ENCODE measurements around the gene LSM7. TPM values are rescaled to one million over a fixed set of nuclear protein-coding genes. Genes with fewer than 3 reads are reported as not detected.

The LSM7 gene
- polyA plus RNA-seq, 1 donor from 2014 or later = 550 TPM

- no peak overlapping the region for H2AFZ ChIP-seq (ENCODE audit: low read depth, low read length)
- H3K27me3 ChIP-seq (ENCODE audit: insufficient read depth, low read depth, low read length) = peaks cover 36% of the 10 kb centered on the region
- no peak overlapping the region for H3K9ac ChIP-seq (ENCODE audit: low read length)
- no peak overlapping the region for H3K4me3 ChIP-seq (ENCODE audit: low read length)
- H4K20me1 ChIP-seq (ENCODE audit: insufficient read depth) = no peaks in the 10 kb centered on the region
- H3K36me3 ChIP-seq (ENCODE audit: insufficient read depth, low read length) = no peaks in the 10 kb centered on the region
- H3K79me2 ChIP-seq (replicated peaks; ENCODE audit: insufficient read depth, low read length) = no peaks in the 10 kb centered on the region
- H3K27ac ChIP-seq (ENCODE audit: low read length) = no peak overlapping the region
- no peaks in the 10 kb centered on the region for H3K9me2 ChIP-seq (ENCODE audit: insufficient read depth, low read length)
- H3K4me2 ChIP-seq (ENCODE audit: low read length) = no peak overlapping the region
- TF ChIP-seq MXI1 (conservative IDR thresholded peaks at IDR 0.05; ENCODE audit: poor library complexity, severe bottlenecking) = no peak
- TF ChIP-seq EP300 (conservative IDR thresholded peaks at IDR 0.05; ENCODE audit: poor library complexity, severe bottlenecking) = no peak
- TF ChIP-seq SMC3 (conservative IDR thresholded peaks at IDR 0.05; ENCODE audit: poor library complexity) = no peak
- no peak for TF ChIP-seq TAF1 (IDR thresholded peaks at IDR 0.05; ENCODE audit: low read depth)
- TF ChIP-seq REST (IDR thresholded peaks at IDR 0.05; ENCODE audit: borderline replicate concordance) = no peak
- no peak for TF ChIP-seq CTCF (IDR thresholded peaks at IDR 0.05; ENCODE audit: poor library complexity, severe bottlenecking)
- TF ChIP-seq POLR2AphosphoS5 (IDR thresholded peaks at IDR 0.05) = no peak
- no peak for TF ChIP-seq EZH2 (IDR thresholded peaks at IDR 0.05; ENCODE audit: borderline replicate concordance, insufficient read depth, low read length, poor library complexity, severe bottlenecking)
- TF ChIP-seq RAD21 (conservative IDR thresholded peaks at IDR 0.05) = no peak
- no peaks in the 10 kb centered on the region for H3K9me3 ChIP-seq (ENCODE audit: low read length)
- no peaks in the 10 kb centered on the region for H3F3A ChIP-seq (ENCODE audit: insufficient read depth, low read length, poor library complexity, severe bottlenecking)
Measured at GRCh38 chr19:2283835-2284507, 44.4 kb downstream of the LSM7 start.

GRCh38 chr19:2282862-2283237 lies 45.5 kb downstream of the LSM7 start:
- TF ChIP-seq POLR2AphosphoS5 (IDR thresholded peaks at IDR 0.05) (no peak), SMC3 (conservative IDR thresholded peaks at IDR 0.05; ENCODE audit: poor library complexity) (no peak), EZH2 (IDR thresholded peaks at IDR 0.05; ENCODE audit: borderline replicate concordance, insufficient read depth, low read length, poor library complexity, severe bottlenecking) (no peak), TAF1 (IDR thresholded peaks at IDR 0.05; ENCODE audit: low read depth) (no peak), REST (IDR thresholded peaks at IDR 0.05; ENCODE audit: borderline replicate concordance) (no peak), CTCF (IDR thresholded peaks at IDR 0.05; ENCODE audit: poor library complexity, severe bottlenecking) (no peak), EP300 (conservative IDR thresholded peaks at IDR 0.05; ENCODE audit: poor library complexity, severe bottlenecking) (no peak), MXI1 (conservative IDR thresholded peaks at IDR 0.05; ENCODE audit: poor library complexity, severe bottlenecking) (no peak), RAD21 (conservative IDR thresholded peaks at IDR 0.05) (no peak)
- H3K4me3 ChIP-seq (ENCODE audit: low read length) = no peak overlapping the region
- no peak overlapping the region for H3K4me2 ChIP-seq (ENCODE audit: low read length)
- no peaks in the 10 kb centered on the region for H3K9me3 ChIP-seq (ENCODE audit: low read length)
- H3K9me2 ChIP-seq (ENCODE audit: insufficient read depth, low read length) = no peaks in the 10 kb centered on the region
- H3F3A ChIP-seq (ENCODE audit: insufficient read depth, low read length, poor library complexity, severe bottlenecking) = no peaks in the 10 kb centered on the region
- no peaks in the 10 kb centered on the region for H3K36me3 ChIP-seq (ENCODE audit: insufficient read depth, low read length)
- peaks cover 25% of the 10 kb centered on the region for H3K27me3 ChIP-seq (ENCODE audit: insufficient read depth, low read depth, low read length)
- no peak overlapping the region for H2AFZ ChIP-seq (ENCODE audit: low read depth, low read length)
- H3K9ac ChIP-seq (ENCODE audit: low read length) = no peak overlapping the region
- H3K27ac ChIP-seq (ENCODE audit: low read length) = no peak overlapping the region
- no peaks in the 10 kb centered on the region for H3K79me2 ChIP-seq (replicated peaks; ENCODE audit: insufficient read depth, low read length)
- H4K20me1 ChIP-seq (ENCODE audit: insufficient read depth) = no peaks in the 10 kb centered on the region

All from neural cell (in vitro differentiated cells).